Esophagus squamous epithelium (tissue), 5 donors: ENCODE results near the gene WSCD2. TPM values are rescaled to one million over a fixed set of nuclear protein-coding genes. Genes with fewer than 3 reads are reported as not detected.

Source experiments
- DNase-seq: peaks from one replicate; lab custom pipeline; 2025; lab: John Stamatoyannopoulos, UW
- H3K27ac ChIP-seq, 4 donors: fragments of 200-600 bp; sonication (generic); one replicate each; pipeline ENCODE4 v1.5.1; 2016 to 2019; ENCODE audit warnings: mild to moderate bottlenecking in 1 of 4
- H3K27me3 ChIP-seq, 4 donors: fragments of 200-600 bp; sonication (generic); 1 replicate in 3 of 4; 2 replicates in 1 of 4; pipeline versions ENCODE4 v1.5.1 to v1.6.0; 2017 to 2021; ENCODE audit warnings: antibody characterized with exemption in 1 of 4
- H3K36me3 ChIP-seq, 3 donors: fragments of 200-600 bp; sonication (generic); one replicate each; pipeline ENCODE4 v1.5.1; 2016 to 2019
- H3K4me1 ChIP-seq, 3 donors: fragments of 200-600 bp; sonication (generic); one replicate each; pipeline ENCODE4 v1.5.1; 2017 to 2019
- H3K4me3 ChIP-seq, 4 donors: fragments of 200-600 bp; sonication (generic); 1 replicate in 3 of 4; 2 replicates in 1 of 4; pipeline ENCODE4 v1.5.1; 2016 to 2019; ENCODE audit warnings: mild to moderate bottlenecking in 2 of 4, moderate library complexity in 1 of 4
- H3K9me3 ChIP-seq, 3 donors: fragments of 200-600 bp; sonication (generic); one replicate each; pipeline ENCODE4 v1.5.1; 2016 to 2019
- POLR2A ChIP-seq, 4 donors: fragments of 450-650 bp; IDR thresholded peaks; one replicate each; pipeline ENCODE4 v1.6.1; 2017; ENCODE audit warnings: antibody characterized with exemption in 4 of 4, mild to moderate bottlenecking in 4 of 4, moderate library complexity in 3 of 4
- WGBS, 2 donors: methylation state at CpG; one replicate each; pipeline ENCODE4 v1.1.5; 2018; 5-methylcytosine and 5-hydroxymethylcytosine counted together
- intact Hi-C: fragments of 100-400 bp; cut with DNase I; formaldehyde crosslinking; loops from one replicate; pipeline ENCODE4 v1.15.0; 2022
- total RNA-seq, 4 donors: library from RNA; depleted of rRNA; stranded (reverse); fragments of >200 nt; gene quantifications; one replicate each; pipeline ENCODE4 v1.1.0, GENCODE V29; 2016
- TF ChIP-seq, protein P1 (sequence below), 6 experiments: fragments of 450-650 bp in 4 of 6; fragments of 200-600 bp in 2 of 6; sonication (generic) in 2 of 6; IDR thresholded peaks; one replicate each; pipeline ENCODE4 v1.5.1; 2016 to 2019; ENCODE audit warnings: antibody characterized with exemption in 6 of 6, mild to moderate bottlenecking in 4 of 6, moderate library complexity in 4 of 6
- donor health status: DM: yes; HTN: yes; CAD: no.

WSCD2 gene
- total RNA-seq, 4 donors from 2014 or later, result 0.62 to 3.6 (median 3.3) TPM; not detected in 1

GRCh38 chr12:108267450-108267849 is 138.4 kb downstream of the WSCD2 start:
- H3K36me3 ChIP-seq, result no peaks in the 10 kb centered on the region
- intact Hi-C loops, result no loop called here
- TF ChIP-seq, protein P1, sequence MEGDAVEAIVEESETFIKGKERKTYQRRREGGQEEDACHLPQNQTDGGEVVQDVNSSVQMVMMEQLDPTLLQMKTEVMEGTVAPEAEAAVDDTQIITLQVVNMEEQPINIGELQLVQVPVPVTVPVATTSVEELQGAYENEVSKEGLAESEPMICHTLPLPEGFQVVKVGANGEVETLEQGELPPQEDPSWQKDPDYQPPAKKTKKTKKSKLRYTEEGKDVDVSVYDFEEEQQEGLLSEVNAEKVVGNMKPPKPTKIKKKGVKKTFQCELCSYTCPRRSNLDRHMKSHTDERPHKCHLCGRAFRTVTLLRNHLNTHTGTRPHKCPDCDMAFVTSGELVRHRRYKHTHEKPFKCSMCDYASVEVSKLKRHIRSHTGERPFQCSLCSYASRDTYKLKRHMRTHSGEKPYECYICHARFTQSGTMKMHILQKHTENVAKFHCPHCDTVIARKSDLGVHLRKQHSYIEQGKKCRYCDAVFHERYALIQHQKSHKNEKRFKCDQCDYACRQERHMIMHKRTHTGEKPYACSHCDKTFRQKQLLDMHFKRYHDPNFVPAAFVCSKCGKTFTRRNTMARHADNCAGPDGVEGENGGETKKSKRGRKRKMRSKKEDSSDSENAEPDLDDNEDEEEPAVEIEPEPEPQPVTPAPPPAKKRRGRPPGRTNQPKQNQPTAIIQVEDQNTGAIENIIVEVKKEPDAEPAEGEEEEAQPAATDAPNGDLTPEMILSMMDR (IDR thresholded peaks at IDR 0.05), result no peak
- no peak for TF ChIP-seq POLR2A (IDR thresholded peaks at IDR 0.05)
- no peaks in the 10 kb centered on the region for H3K4me1 ChIP-seq
- no peak overlapping the region for H3K27ac ChIP-seq
- DNase-seq, result no peak
- peaks cover 0 to 27% (median 0%) of the 10 kb centered on the region in 4 donors for H3K27me3 ChIP-seq
- no peaks in the 10 kb centered on the region for H3K9me3 ChIP-seq
- 79 to 87% methylated on average over 4 of the region's 4 CpGs for WGBS, 2 donors
- no peak overlapping the region for H3K4me3 ChIP-seq

DNA sequence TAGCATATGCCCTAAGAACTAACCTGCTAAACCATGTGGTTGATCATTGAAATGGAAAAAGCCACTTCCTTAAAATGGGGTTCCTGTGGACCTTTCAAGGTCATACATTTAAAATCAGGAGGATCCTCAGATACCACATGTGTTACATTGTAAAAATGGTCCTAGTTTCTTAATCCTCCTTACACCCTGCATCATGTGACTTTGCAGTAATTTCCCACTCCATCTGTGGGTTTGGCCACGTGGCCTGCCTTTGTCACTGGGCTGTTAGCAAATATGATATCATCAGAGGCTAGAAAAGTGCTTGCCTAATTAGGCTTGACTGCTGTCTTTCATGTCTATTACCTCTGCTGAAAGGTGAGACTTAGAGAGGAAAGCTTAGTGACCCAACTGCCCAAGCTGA is 139.3 kb downstream of the WSCD2 start:
- no peaks in the 10 kb centered on the region for H3K36me3 ChIP-seq
- 11 to 20% methylated on average over 1 of the region's 1 CpG for WGBS, 2 donors

DNA sequence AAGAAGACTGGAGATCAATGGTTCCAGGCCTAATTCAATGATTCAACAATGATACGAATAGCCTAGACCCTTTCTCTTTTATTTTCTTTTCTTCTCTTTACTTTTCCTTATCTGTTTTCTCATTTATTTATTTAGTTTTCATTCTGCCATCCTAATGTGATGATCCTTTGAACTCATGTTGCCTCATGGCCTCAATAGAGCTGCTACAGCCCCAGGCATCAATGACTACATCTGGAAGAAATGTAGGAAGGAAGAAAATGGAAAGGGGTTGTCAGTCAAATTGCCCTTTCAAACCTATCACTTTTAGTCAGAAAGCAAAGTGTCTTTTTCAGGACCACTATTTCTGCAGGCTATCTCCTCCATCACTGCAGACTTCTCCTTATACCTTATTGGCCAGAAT is 140.1 kb downstream of the WSCD2 start:
- 56 to 69% methylated on average over 1 of the region's 1 CpG for WGBS, 2 donors
- Histone ChIP-seq H3K27ac (no peak overlapping the region), H3K4me3 (no peak overlapping the region), H3K4me1 (no peaks in the 10 kb centered on the region), H3K27me3 (peaks cover 0 to 12% (median 0%) of the 10 kb centered on the region in 4 donors), H3K36me3 (no peaks in the 10 kb centered on the region), H3K9me3 (no peaks in the 10 kb centered on the region)
- intact Hi-C loops, result no loop called here
- TF ChIP-seq, protein P1 (IDR thresholded peaks at IDR 0.05), result no peak
- no peak for TF ChIP-seq POLR2A (IDR thresholded peaks at IDR 0.05)
- DNase-seq, result no peak

More for the DNA sequence above, 139.3 kb downstream of the WSCD2 start:
- TF ChIP-seq, protein P1 (IDR thresholded peaks at IDR 0.05), result no peak
- no peak for TF ChIP-seq POLR2A (IDR thresholded peaks at IDR 0.05)
- H3K4me3 ChIP-seq, result no peak overlapping the region
- H3K27me3 ChIP-seq, result peaks cover 0 to 20% (median 0%) of the 10 kb centered on the region in 4 donors
- no peak overlapping the region for H3K27ac ChIP-seq
- H3K4me1 ChIP-seq, result no peaks in the 10 kb centered on the region
- intact Hi-C loops, result no loop called here
- DNase-seq, result no peak
- no peaks in the 10 kb centered on the region for H3K9me3 ChIP-seq

GRCh38 chr12:108270035-108270848 is 141.2 kb downstream of the WSCD2 start:
- Histone ChIP-seq H3K4me1 (no peaks in the 10 kb centered on the region), H3K4me3 (no peak overlapping the region), H3K9me3 (no peaks in the 10 kb centered on the region), H3K27me3 (peaks cover 0 to 11% (median 0%) of the 10 kb centered on the region in 4 donors), H3K36me3 (no peaks in the 10 kb centered on the region), H3K27ac (no peak overlapping the region)
- DNase-seq, result no peak
- intact Hi-C loops, result no loop called here
- 51 to 53% methylated on average over 1 to 2 of the region's 2 CpGs for WGBS, 2 donors
- TF ChIP-seq POLR2A (IDR thresholded peaks at IDR 0.05), result no peak
- TF ChIP-seq, protein P1 (IDR thresholded peaks at IDR 0.05), result no peak

DNA sequence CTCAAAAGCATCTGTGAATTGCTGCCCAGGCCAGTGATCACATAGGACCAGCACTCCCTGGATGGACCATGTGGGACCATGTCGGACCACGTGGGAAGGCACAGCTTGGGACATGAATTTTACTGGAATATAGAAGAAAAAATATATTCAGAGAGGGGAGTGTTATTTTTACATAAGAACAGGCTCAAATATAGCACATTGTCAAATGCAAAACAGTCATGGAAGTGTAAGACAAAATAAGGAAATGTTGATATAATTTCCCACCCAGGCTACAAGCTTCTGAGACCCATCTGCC is 141.7 kb downstream of the WSCD2 start:
- Histone ChIP-seq H3K27me3 (peaks cover 0 to 11% (median 0%) of the 10 kb centered on the region in 4 donors), H3K36me3 (no peaks in the 10 kb centered on the region), H3K4me1 (no peaks in the 10 kb centered on the region), H3K27ac (no peak overlapping the region), H3K9me3 (no peaks in the 10 kb centered on the region), H3K4me3 (no peak overlapping the region)
- no peak for DNase-seq
- intact Hi-C loops, result no loop called here
- 58 to 72% methylated on average over 2 of the region's 2 CpGs for WGBS, 2 donors
- TF ChIP-seq POLR2A (IDR thresholded peaks at IDR 0.05), result no peak
- TF ChIP-seq, protein P1 (IDR thresholded peaks at IDR 0.05), result no peak
